A673 (cell line): ENCODE measurements around the gene TIMM29.

Experiments used
- EZH2 ChIP-seq: fragments of 200-600 bp; sonication (generic); IDR thresholded peaks from 2 replicates; pipeline ENCODE4 v1.6.1; 2017; ENCODE audit warnings: borderline replicate concordance, low read depth, mild to moderate bottlenecking, mixed read lengths, antibody characterized with exemption, low read length; ENCODE audit not compliant: poor library complexity, severe bottlenecking
- TF ChIP-seq, protein P1 (sequence below): fragments of 300-800, 200-600 bp; sonication (generic); conservative IDR thresholded peaks from 2 replicates; pipeline ENCODE4 v1.5.1; 2017; ENCODE audit warnings: low read depth, mild to moderate bottlenecking, antibody characterized with exemption, low read length, moderate library complexity, mixed read lengths

GRCh38 chr19:10921910-10922637, 6.5 kb upstream of the TIMM29 start:
- TF ChIP-seq, protein P1, sequence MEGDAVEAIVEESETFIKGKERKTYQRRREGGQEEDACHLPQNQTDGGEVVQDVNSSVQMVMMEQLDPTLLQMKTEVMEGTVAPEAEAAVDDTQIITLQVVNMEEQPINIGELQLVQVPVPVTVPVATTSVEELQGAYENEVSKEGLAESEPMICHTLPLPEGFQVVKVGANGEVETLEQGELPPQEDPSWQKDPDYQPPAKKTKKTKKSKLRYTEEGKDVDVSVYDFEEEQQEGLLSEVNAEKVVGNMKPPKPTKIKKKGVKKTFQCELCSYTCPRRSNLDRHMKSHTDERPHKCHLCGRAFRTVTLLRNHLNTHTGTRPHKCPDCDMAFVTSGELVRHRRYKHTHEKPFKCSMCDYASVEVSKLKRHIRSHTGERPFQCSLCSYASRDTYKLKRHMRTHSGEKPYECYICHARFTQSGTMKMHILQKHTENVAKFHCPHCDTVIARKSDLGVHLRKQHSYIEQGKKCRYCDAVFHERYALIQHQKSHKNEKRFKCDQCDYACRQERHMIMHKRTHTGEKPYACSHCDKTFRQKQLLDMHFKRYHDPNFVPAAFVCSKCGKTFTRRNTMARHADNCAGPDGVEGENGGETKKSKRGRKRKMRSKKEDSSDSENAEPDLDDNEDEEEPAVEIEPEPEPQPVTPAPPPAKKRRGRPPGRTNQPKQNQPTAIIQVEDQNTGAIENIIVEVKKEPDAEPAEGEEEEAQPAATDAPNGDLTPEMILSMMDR = no peak
- no peak for TF ChIP-seq EZH2
